GM12873 (cell line): ENCODE results near the gene ARHGEF19.

Source experiments
- TF ChIP-seq, protein P1 (sequence below): IDR thresholded peaks from 2 replicates; pipeline ENCODE4 v1.5.1; 2012; ENCODE audit warnings: low read depth, mild to moderate bottlenecking, moderate library complexity, low read length, control low read depth; ENCODE audit not compliant: insufficient read depth; ENCODE audit errors: missing control alignments

ARHGEF19 gene

DNA sequence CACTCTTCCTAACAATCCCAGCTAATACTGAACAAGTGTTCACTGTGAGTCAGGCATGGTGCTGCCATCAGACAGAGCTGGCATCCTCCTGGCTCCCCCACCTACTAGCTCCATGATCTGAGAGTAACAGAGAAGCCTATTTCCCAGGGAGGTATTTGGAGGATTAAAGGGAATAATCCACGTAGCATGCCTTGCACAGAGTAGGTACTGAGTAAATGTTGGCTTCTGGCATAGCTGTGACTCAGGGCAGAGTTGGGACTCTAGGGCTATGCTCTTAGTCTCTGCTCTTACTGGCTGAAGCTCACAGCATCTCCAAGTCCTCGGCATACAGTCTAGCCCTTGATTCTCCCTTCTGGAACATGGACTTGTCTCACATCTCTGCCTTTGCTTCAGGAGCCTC lies 8.2 kb downstream of the ARHGEF19 start:
- TF ChIP-seq, protein P1, sequence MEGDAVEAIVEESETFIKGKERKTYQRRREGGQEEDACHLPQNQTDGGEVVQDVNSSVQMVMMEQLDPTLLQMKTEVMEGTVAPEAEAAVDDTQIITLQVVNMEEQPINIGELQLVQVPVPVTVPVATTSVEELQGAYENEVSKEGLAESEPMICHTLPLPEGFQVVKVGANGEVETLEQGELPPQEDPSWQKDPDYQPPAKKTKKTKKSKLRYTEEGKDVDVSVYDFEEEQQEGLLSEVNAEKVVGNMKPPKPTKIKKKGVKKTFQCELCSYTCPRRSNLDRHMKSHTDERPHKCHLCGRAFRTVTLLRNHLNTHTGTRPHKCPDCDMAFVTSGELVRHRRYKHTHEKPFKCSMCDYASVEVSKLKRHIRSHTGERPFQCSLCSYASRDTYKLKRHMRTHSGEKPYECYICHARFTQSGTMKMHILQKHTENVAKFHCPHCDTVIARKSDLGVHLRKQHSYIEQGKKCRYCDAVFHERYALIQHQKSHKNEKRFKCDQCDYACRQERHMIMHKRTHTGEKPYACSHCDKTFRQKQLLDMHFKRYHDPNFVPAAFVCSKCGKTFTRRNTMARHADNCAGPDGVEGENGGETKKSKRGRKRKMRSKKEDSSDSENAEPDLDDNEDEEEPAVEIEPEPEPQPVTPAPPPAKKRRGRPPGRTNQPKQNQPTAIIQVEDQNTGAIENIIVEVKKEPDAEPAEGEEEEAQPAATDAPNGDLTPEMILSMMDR, result no peak

DNA sequence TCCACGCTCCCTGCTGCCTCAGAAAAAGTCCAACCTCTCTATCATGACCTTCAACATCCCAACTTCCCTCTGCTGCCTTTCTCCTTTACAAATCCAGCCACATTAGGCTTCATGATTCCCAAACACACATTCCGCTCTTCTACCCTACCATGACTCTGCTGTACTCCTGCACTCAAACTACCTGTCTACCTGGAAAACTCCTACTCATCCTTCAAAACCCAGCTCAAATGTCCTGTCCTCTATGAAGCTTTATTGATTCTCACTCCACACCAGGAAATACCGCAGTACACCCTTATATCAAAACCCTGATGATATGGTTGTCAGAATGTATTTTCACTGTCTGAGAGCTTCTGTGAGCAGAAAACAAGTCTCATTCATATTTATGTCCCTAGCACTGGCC lies 8.9 kb downstream of the ARHGEF19 start:
- TF ChIP-seq, protein P1, result no peak

- TF ChIP-seq, protein P1, result no peak
Observed at GRCh38 chr1:16202281-16203210, 9.9 kb downstream of the ARHGEF19 start.

DNA sequence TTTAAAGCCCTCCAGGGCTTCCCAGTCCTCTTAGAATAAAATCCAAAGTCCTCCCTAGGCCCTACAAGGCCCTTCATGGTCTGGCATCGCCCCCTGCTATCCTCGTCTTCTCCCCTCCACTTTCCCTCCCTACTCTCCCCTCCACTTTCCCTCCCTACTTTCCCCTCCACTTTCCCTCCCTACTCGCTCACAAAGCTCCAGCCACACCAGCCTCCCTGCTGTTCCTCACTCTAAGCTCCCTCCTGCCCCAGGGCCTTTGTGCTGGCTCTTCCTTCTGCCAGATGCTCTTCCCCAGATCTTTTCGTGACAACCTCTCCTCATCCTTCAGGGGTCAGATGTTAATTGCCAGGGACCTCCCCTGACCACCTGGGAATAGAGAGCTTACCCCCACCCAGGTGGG lies 12.8 kb downstream of the ARHGEF19 start:
- TF ChIP-seq, protein P1, result no peak

GRCh38 chr1:16199157-16199501 lies 13.3 kb downstream of the ARHGEF19 start:
- TF ChIP-seq, protein P1, result no peak

- TF ChIP-seq, protein P1, result no peak
Observed at GRCh38 chr1:16198444-16199156, 13.9 kb downstream of the ARHGEF19 start.

DNA sequence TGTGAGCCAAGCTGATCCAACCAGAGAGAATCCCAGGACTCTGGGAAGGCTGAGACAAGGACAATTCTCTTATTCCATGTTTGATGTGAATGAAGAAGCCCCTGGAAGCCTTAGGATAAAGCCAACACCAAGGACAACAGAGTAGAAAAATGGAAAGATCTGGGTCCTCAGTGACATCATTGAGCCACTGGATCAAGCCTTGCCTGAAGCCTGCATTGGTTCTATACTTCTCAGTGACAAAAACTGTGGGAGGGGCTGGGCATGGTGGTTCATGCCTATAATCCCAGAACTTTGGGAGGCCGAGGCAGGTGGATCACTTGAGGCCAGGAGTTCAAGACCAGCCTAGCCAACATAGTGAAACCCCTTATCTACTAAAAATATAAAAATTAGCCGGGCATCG lies 15.6 kb downstream of the ARHGEF19 start:
- TF ChIP-seq, protein P1, result no peak
